Cerebellar nuclear complex (tissue), 1 donor: ENCODE results near the gene ARSD.
"Not testable (repeated sequence)": the region's sequence is repeated elsewhere in the genome, so short reads cannot be mapped to it uniquely, and the experiment has no call there.

Experiments used
- DNase-seq, 2 experiments: peaks; one replicate each; lab custom pipeline; 2025; lab: John Stamatoyannopoulos, UW

The ARSD gene

GRCh38 chrX:2933125-2933900, 4.2 kb upstream of the ARSD start:
- no peak for DNase-seq

DNA sequence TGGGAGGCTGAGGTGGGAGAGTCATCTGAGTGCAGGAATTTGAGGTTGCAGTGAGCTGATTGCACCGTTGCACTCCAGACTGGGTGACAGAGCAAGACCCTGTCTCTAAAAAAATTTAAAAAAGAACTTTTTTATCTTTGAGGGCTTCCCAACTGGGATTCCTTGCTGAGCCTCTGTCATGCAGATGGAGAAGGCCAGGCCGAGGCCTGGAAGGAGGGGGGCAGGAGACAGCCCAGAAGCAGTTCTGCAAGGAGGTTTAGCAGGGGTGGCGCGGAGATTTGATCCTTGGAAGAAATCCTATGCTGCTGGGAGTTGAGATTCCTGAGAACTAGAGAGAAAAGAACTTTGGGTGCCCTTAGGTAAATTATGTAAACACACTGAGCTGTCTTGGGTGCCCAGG, 2.5 kb upstream of the ARSD start:
- DNase-seq, result no peak

GRCh38 chrX:2931155-2931554, 2.0 kb upstream of the ARSD start:
- DNase-seq, result no peak

GRCh38 chrX:2928191-2928582, 952 bp downstream of the ARSD start:
- DNase-seq, result no peak

- no peak for DNase-seq
These were observed 2.4 kb downstream of the ARSD start for GRCh38 chrX:2926664-2927275.

DNA sequence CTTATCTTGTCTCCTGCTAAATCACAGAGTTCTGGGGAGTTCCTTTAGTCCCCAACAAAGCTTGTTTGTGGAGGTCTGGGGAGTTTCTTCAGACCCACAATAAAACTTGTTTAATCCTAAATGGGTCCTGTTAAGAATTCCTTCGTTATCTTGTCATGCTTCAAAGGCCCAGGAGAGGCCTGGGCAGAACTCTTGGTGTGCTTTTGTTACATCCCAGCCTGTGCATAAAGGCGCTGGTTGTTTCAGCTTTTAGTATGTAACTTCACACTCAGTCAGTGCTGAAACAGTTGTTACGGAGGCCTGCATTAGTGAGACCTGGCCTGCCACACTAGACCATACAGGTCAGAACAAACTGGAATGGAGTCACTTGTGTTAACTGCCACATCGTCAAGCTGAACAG, 2.9 kb downstream of the ARSD start:
- DNase-seq, result not testable (repeated sequence)

DNA sequence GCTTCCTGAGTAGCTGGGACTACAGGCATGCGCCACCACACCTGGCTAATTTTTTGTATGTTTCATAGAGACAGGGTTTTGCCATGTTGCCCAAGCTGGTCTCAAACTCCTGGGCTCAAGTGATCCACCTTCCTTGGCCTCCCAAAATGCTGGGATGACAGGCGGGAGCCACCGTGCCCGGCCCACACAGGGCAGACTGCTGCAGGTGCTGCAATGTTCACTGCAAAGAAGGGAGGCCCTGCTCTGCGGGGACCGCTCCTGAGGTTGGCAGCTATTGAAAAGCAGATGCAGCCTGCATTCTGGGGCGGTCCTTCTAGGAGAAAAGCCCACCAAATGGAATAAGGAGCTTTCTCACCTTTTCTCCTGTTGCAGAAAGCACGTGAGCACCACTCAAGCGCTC, 5.0 kb downstream of the ARSD start:
- DNase-seq, result no peak

GRCh38 chrX:2921750-2922149, 7.4 kb downstream of the ARSD start:
- DNase-seq, result no peak

DNA sequence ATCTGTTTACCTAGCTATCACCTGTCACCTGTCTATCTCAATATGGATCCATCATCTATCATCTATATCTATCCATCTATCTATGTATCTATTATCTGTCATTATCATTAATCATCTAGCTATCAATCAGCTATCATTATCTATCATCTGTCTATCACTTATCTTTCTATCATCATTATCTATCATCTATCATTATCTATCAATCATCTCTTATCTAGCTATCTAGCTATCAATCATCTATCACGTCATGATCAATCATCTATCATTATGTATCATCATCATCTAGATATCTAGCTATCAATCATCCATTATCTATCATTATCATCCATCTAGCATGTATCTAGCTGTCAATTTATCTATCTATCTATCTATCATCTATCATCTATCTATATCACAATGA, 7.9 kb downstream of the ARSD start:
- no peak for DNase-seq

DNA sequence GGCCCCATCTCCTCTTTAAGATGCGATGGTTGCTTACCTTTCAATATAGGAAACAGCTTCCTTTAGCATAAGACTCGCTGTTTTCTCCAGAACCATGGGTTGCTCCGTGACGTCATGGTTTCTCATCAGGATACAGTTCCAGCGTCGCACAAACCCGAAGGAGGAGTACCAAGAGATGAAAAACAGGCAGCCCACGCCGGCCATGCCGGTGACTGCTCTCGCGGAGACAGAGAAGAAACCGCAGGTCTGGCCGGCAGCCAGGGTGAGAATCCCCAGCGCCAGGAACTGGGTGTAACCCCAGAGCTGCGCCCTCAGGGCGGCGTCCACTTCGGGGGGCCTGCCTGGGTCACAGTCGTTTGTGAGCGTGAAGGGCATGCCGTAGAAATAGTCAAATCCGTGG, 11.4 kb downstream of the ARSD start:
- DNase-seq, result no peak

GRCh38 chrX:2913118-2913517, 16.0 kb downstream of the ARSD start:
- no peak for DNase-seq

- DNase-seq, result no peak
These were observed 19.0 kb downstream of the ARSD start for GRCh38 chrX:2910109-2910508.

DNA sequence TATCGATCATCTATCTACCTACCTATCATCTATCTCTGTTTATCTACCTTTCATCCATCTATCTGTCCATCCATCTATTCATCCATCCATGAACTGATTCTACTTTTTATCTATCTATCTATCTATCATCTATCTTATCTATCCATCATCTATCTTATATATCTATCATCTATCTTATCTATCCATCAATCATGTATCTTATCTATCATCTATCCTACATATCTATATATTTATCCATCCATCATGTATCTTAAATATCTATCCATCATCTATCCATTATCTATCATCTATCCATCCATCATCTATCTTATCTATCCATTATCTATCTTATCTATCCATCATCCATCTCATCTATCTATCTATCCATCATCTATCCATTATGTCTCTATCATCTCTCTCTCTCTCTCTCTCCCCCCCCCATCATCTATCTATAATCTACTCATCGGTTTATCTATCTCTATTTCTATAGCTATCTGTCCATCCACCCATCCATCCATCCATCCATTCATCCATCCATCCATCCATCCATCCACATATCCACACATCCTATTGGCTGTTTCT, 20.9 kb downstream of the ARSD start:
- no peak for DNase-seq

- no peak for DNase-seq
These were observed 21.8 kb downstream of the ARSD start for GRCh38 chrX:2907295-2907694.

- no peak for DNase-seq
These were observed 25.8 kb downstream of the ARSD start for GRCh38 chrX:2903366-2903765.

DNA sequence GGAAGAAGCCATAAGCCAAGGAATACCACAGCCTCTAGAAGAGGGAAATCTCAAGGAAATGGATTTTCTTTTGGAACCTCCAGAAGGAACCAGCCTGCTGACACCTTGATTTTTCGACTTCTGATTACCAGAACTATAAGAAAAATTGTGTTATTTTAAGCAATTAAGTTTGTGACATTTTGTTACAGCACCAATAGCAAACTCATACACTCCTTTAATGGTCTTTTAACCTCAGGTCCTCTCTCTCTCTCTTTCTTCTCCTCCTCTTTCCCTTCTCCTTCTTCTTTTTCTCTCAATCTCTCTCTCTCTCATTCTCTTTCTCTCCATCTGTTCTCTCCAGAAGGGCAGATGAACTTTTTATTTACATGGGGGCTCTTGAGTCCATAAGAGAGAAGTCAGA, 26.3 kb downstream of the ARSD start:
- DNase-seq, result no peak

- DNase-seq, result no peak
These were observed 27.6 kb downstream of the ARSD start for GRCh38 chrX:2901367-2902036.

GRCh38 chrX:2898846-2899512, 30.2 kb downstream of the ARSD start:
- no peak for DNase-seq

- DNase-seq, result not testable (repeated sequence)
These were observed 31.2 kb downstream of the ARSD start for GRCh38 chrX:2897690-2898623.

GRCh38 chrX:2897311-2897689, 31.8 kb downstream of the ARSD start:
- DNase-seq, result no peak

- DNase-seq, result no peak
These were observed 34.2 kb downstream of the ARSD start for GRCh38 chrX:2894885-2895292.
